ENCODE results near the gene SCYL1.
"Not testable (repeated sequence)": the region's sequence is repeated elsewhere in the genome, so short reads cannot be mapped to it uniquely, and the experiment has no call there.

The SCYL1 gene

GRCh38 chr11:65564879-65565559 lies 40.1 kb downstream of the SCYL1 start:
- FAIRE-seq; DNase-seq (ENCODE audit: low spot score): not testable (repeated sequence)

GRCh38 chr11:65565624-65566453 lies 41.0 kb downstream of the SCYL1 start:
- DNase-seq (ENCODE audit: low spot score), result no peak

GRCh38 chr11:65569164-65569972 lies 44.5 kb downstream of the SCYL1 start:
- no peak for FAIRE-seq
- no peak for DNase-seq (ENCODE audit: low spot score)

More at GRCh38 chr11:65565624-65566453, 41.0 kb downstream of the SCYL1 start:
- no peak for FAIRE-seq

DNA sequence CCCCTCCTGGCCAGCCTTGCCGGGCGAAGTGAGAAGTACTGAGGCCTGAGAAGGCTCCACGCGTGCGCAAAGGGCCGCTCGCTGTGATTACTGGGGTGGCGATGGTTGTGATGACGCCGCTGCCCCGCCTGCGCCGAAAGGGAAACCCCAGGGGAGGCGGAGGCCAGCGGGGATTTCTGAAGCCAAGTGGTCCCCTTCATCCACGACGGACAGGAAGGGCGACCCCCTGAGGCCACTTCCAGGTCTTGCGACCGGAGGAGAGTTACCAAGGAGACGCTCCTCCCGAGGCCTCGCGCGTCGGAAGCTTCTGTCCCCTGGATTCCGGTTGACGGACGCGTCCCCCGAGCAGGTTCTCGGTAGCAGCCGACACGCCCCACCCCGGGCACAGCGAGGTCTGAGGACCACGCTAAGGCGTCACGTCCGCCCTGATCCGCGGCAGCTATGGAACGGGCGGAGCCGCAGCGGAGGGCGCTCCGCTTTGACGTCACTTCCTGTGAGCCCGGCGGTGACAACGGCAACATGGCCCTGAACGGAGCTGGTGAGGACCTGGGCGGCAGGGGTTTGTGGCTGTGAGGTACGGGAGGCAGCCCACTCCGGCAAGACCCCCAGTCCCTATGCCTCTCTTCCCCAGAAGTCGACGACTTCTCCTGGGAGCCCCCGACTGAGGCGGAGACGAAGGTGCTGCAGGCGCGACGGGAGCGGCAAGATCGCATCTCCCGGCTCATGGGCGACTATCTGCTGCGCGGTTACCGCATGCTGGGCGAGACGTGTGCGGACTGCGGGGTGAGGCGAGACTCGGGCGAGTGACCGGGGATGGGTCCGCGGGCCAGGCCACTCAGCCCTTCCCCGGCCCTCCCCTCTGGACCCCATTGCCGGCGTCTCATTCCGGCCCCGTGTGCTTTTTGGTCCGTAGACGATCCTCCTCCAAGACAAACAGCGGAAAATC lies 45.4 kb downstream of the SCYL1 start, which contains the start of gene ZNRD2:
ZNRD2 (plus strand) TSS at position 505 of the 946 bp plus-strand sequence; CDS start at position 520, 15 bp downstream.
- FAIRE-seq (peak; percentile 62), DNase-seq (ENCODE audit: low spot score) (peak; percentile 93)

- no peak for DNase-seq (ENCODE audit: low spot score)
- no peak for FAIRE-seq
Measured at GRCh38 chr11:65571420-65571819, 46.5 kb downstream of the SCYL1 start.

DNA sequence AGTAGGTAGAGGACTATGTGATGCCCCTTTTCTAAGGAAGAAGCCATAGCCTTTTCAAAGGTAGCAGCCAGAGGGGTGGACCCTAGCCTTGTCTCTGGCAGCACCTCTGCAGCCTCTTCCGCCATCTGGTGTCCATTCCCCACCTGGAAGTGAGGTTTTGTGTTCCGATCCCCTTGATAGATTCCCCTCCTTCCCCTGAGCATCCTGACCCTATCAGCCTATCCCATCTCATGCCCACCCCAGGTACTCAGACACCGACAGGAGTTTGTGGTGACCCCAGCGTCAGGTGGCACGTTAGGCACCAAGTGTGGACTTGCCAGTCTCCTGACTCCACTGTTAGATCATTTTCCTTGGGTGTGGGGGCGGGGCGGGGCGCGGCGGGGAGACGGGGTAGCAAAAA lies 47.1 kb downstream of the SCYL1 start:
- peak; percentile 42 for DNase-seq (ENCODE audit: low spot score)
- no peak for FAIRE-seq

- FAIRE-seq, result no peak
- DNase-seq (ENCODE audit: low spot score), result peak; percentile 45
Measured at GRCh38 chr11:65572356-65573051, 47.6 kb downstream of the SCYL1 start, which contains the start of gene FAM89B. FAM89B (plus strand) TSS chr11:65572538; CDS start chr11:65572670, 132 bp downstream.

DNA sequence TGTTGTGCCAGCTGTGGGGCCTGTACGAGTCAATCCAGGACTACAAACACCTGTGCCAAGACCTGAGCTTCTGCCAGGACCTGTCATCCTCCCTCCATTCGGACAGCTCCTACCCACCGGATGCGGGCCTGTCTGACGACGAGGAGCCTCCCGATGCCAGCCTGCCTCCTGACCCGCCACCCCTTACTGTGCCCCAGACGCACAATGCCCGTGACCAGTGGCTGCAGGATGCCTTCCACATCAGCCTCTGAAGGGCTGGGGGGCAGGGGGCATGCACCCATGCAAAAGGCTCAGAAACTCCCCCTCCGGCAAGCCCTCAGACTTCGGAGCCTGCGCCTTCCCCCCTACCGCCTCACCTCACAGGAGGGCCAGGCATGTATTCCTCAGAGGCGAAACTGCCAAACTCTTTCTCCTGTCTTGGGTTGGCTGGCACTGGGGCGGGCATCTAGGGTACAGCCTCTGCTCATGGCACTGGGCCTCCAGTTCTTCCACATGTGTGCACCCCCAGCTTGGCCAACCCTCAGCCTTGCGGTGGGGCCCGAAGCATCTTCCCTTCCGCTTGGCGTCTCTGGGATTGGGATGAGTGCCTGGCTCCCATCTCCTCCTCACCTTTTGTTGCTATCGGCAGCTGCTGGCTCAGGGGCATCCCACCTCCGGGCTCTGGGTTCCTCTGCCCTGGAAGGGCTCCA lies 48.7 kb downstream of the SCYL1 start:
- FAIRE-seq (no peak), DNase-seq (ENCODE audit: low spot score) (no peak)

- DNase-seq (ENCODE audit: low spot score), result peak; percentile 92
- no peak for FAIRE-seq
Measured at GRCh38 chr11:65574109-65574810, 49.4 kb downstream of the SCYL1 start.

- no peak for FAIRE-seq
- no peak for DNase-seq (ENCODE audit: low spot score)
Measured at GRCh38 chr11:65574811-65575567, 50.1 kb downstream of the SCYL1 start.

GRCh38 chr11:65575568-65576231 lies 50.8 kb downstream of the SCYL1 start, which contains the start of gene EHBP1L1:
EHBP1L1 (plus strand) TSS chr11:65576053; CDS start chr11:65576303, 250 bp downstream.
- no peak for FAIRE-seq
- peak; percentile 55 for DNase-seq (ENCODE audit: low spot score)

- DNase-seq (ENCODE audit: low spot score) (no peak), FAIRE-seq (no peak)
Measured at GRCh38 chr11:65576232-65576866, 51.5 kb downstream of the SCYL1 start.

DNA sequence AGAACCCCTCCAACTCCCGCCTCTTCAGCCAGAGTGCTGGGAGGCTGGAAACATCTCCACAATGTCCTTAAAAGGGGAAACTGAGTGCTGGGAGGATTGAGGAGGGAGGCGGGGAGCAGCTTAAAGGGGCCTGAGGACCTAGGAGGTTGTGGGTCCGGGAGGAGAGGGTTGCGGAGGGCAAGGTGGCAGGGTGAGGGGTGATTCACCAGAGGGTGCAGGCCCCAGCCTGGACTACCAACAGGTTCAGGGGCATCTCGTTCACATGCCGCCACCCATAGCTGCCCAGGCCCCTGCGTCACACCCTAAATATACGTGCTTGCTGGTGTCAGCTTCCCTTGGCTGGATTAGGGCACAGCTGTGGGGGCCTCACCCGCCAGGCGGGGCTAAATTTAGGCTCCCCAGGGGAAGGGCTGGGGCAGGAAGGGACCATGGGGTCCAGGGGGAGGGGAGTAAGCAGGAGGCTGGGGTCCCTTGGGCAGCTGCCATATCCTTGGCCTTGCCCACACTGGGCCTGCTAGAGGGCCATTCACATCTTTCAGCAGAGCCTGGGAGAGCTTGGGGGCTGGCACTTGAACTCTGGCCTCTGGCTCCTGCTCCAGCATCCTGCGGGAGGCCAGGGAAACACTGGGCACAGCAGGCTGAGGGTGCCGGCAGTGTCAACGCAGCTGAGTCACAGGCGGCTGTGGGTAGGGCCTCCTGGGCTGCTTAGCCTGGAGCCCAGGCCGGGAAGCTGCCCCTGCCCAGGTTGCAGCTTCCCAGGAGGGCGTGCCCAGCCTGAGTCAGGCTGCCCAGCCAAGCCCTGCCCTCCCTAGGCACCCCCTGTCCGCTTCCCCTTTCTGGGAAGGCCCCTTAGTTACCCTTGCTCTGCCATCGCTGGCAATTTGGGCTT lies 52.2 kb downstream of the SCYL1 start:
- DNase-seq (ENCODE audit: low spot score) (peak; percentile 84), FAIRE-seq (peak; percentile 83)

GRCh38 chr11:65577756-65578109 lies 52.9 kb downstream of the SCYL1 start:
- DNase-seq (ENCODE audit: low spot score) (no peak), FAIRE-seq (no peak)

DNA sequence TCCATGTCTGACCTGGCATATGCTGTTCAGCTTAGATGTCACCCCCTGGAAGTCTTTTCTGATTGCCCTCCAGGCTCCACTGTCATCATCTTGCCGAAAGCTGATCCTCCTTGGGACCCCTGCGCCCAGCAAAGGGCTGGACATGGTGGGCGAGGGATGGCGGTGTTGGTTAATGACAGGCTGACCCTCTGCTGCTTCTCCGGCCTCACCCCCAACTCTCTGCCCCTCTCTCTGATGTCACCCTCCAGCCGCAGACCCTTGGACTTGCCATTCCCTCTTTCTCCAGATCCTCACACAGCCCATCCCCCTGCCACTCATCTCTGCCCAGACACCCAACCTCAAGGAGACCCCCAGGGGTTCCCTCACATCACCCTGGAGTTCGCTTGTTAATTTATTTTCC lies 53.3 kb downstream of the SCYL1 start:
- DNase-seq (ENCODE audit: low spot score) (no peak), FAIRE-seq (no peak)

DNA sequence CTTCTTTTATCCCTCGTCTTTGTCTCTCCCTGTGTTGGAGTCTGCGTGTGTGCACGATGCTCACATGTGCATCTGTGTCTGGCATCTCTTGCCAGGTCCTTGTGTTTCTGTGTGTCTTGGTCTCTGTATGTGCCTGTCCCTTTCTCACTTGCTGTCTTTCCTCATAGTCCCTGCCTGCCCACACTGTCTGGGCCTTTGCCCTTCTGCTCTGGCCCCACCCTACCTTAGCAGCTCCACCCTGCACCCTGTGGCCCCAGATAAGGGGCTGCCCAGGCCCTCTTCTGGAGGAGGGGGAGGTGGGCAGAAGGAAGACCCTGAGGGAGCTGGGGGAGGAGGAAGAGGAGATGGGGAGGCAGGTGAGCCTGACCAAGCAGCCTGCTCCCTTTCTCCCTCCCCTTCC lies 53.8 kb downstream of the SCYL1 start:
- no peak for FAIRE-seq
- no peak for DNase-seq (ENCODE audit: low spot score)
